Activated CD4-positive, alpha-beta T cell treated with anti-CD3 and anti-CD28 coated beads for 36 hours (primary cell): ENCODE data around the gene EAF1. TPM values are rescaled to one million over a fixed set of nuclear protein-coding genes. Genes with fewer than 3 reads are reported as not detected.
A peak's percentile ranks its signal among the peaks of the same experiment; 100 is the strongest.

Experiments
- ATAC-seq: fragments of 200-7000 bp; cut with Tn5 transposase; one replicate; pipeline ENCODE4 v1.10.0; 2021; ENCODE audit warnings: mild to moderate bottlenecking, moderate library complexity
- CTCF ChIA-PET: fragments of 350-600 bp; sonication (Branson Sonifier 250); formaldehyde crosslinking; loops from one replicate; lab custom pipeline; 2021; ENCODE audit warnings: antibody characterized with exemption; lab: Charles Lee
- POLR2A ChIA-PET: fragments of 350-600 bp; sonication (Branson Sonifier 250); formaldehyde crosslinking; loops from one replicate; lab custom pipeline; 2021; ENCODE audit warnings: antibody characterized with exemption, inconsistent platforms; lab: Charles Lee
- DNase-seq: peaks from one replicate; pipeline ENCODE4 v3.0.0-alpha.2; 2020
- H3K27ac Mint-ChIP-seq: one replicate; pipeline ENCODE4 v1.8.0; 2021; ENCODE audit warnings: mixed read lengths
- H3K27me3 Mint-ChIP-seq: one replicate; pipeline ENCODE4 v1.8.0; 2021; ENCODE audit warnings: mixed read lengths
- H3K36me3 Mint-ChIP-seq: one replicate; pipeline ENCODE4 v1.8.0; 2021; ENCODE audit warnings: low read depth, mixed read lengths
- H3K4me1 Mint-ChIP-seq: one replicate; pipeline ENCODE4 v1.8.0; 2021; ENCODE audit warnings: mixed read lengths
- H3K4me3 Mint-ChIP-seq: one replicate; pipeline ENCODE4 v1.8.0; 2021; ENCODE audit warnings: mild to moderate bottlenecking, moderate library complexity, mixed read lengths
- H3K9me3 Mint-ChIP-seq: one replicate; pipeline ENCODE4 v1.8.0; 2021; ENCODE audit warnings: low read depth, mixed read lengths
- intact Hi-C, 2 experiments: fragments of 100-400 bp; cut with DNase I in 1 of 2; cut with micrococcal nuclease in 1 of 2; formaldehyde crosslinking; loops; one replicate each; pipeline versions ENCODE4 v1.14.2 to v1.15.1; 2022 to 2024; cut with DNase I, micrococcal nuclease
- total RNA-seq, 2 experiments: library from RNA; stranded (reverse); gene quantifications; one replicate each; pipeline ENCODE4 v1.2.3, GENCODE V29; 2021

EAF1 gene
- total RNA-seq, 2 experiments from 2014 or later: 21.2 to 25.6 TPM

GRCh38 chr3:15462451-15462850 is 35.1 kb downstream of the EAF1 start:
- intact Hi-C loops: no loop called here
- H3K9me3 Mint-ChIP-seq: no peaks in the 10 kb centered on the region
- ChIA-PET CTCF (no interaction called here), POLR2A (no interaction called here)
- ATAC-seq (peak; percentile 30), DNase-seq (peak; percentile 24)
- peaks cover 1% of the 10 kb centered on the region for H3K36me3 Mint-ChIP-seq
- H3K27ac Mint-ChIP-seq: no peak overlapping the region
- no peaks in the 10 kb centered on the region for H3K27me3 Mint-ChIP-seq
- H3K4me3 Mint-ChIP-seq: no peak overlapping the region
- H3K4me1 Mint-ChIP-seq: peaks cover 16% of the 10 kb centered on the region

- POLR2A ChIA-PET: no interaction called here
Measured at GRCh38 chr3:15465876-15466585, 38.6 kb downstream of the EAF1 start.

GRCh38 chr3:15467227-15468181 is 40.1 kb downstream of the EAF1 start:
- no peak overlapping the region for H3K27ac Mint-ChIP-seq
- no peak for DNase-seq
- ATAC-seq: no peak

More at GRCh38 chr3:15465876-15466585, 38.6 kb downstream of the EAF1 start:
- H3K36me3 Mint-ChIP-seq: peaks cover 1% of the 10 kb centered on the region
- H3K4me1 Mint-ChIP-seq: peaks cover 13% of the 10 kb centered on the region
- CTCF ChIA-PET: interaction anchor here (0.6 kb wide), 1 partner anchor 60 kb away, joined by 3 read pairs; no protein-coding TSS in a partner anchor
- ATAC-seq (no peak), DNase-seq (no peak)
- intact Hi-C loops: no loop called here
- H3K9me3 Mint-ChIP-seq: no peaks in the 10 kb centered on the region
- no peak overlapping the region for H3K27ac Mint-ChIP-seq
- no peak overlapping the region for H3K4me3 Mint-ChIP-seq
- H3K27me3 Mint-ChIP-seq: no peaks in the 10 kb centered on the region

GRCh38 chr3:15470261-15470660 is 42.9 kb downstream of the EAF1 start:
- CTCF ChIA-PET: interaction anchor here (1.3 kb wide), 1 partner anchor 268 kb away, joined by 3 read pairs; no protein-coding TSS in a partner anchor
- no peak overlapping the region for H3K27ac Mint-ChIP-seq
- intact Hi-C loops: no loop called here
- no peak overlapping the region for H3K4me3 Mint-ChIP-seq
- no peak for DNase-seq
- POLR2A ChIA-PET: interaction anchor here (0.6 kb wide), 1 partner anchor 283 kb away, joined by 4 read pairs; no protein-coding TSS in a partner anchor
- no peaks in the 10 kb centered on the region for H3K9me3 Mint-ChIP-seq
- no peaks in the 10 kb centered on the region for H3K27me3 Mint-ChIP-seq
- H3K4me1 Mint-ChIP-seq: no peaks in the 10 kb centered on the region
- H3K36me3 Mint-ChIP-seq: no peaks in the 10 kb centered on the region
- ATAC-seq: no peak

More at GRCh38 chr3:15467227-15468181, 40.1 kb downstream of the EAF1 start:
- Mint-ChIP-seq H3K4me3 (no peak overlapping the region), H3K9me3 (no peaks in the 10 kb centered on the region), H3K27me3 (no peaks in the 10 kb centered on the region), H3K4me1 (peaks cover 3% of the 10 kb centered on the region), H3K36me3 (peaks cover 1% of the 10 kb centered on the region)
- ChIA-PET POLR2A (no interaction called here), CTCF (interaction anchor here (0.6 to 0.7 kb wide), 3 partner anchors 31 to 130 kb away, joined by 3 read pairs; no protein-coding TSS in a partner anchor)
- intact Hi-C loops: no loop called here

- Mint-ChIP-seq H3K9me3 (no peaks in the 10 kb centered on the region), H3K4me1 (no peaks in the 10 kb centered on the region), H3K27me3 (no peaks in the 10 kb centered on the region), H3K4me3 (no peak overlapping the region), H3K27ac (no peak overlapping the region), H3K36me3 (no peaks in the 10 kb centered on the region)
- ChIA-PET CTCF (interaction anchor here (1.1 to 1.3 kb wide), 2 partner anchors 70 to 268 kb away, joined by 3 read pairs; no protein-coding TSS in a partner anchor), POLR2A (no interaction called here)
- DNase-seq (no peak), ATAC-seq (no peak)
- intact Hi-C loops: no loop called here
Measured at GRCh38 chr3:15470849-15471248, 43.5 kb downstream of the EAF1 start.

- H3K36me3 Mint-ChIP-seq: no peaks in the 10 kb centered on the region
- ATAC-seq (no peak), DNase-seq (no peak)
- H3K4me1 Mint-ChIP-seq: no peaks in the 10 kb centered on the region
- H3K4me3 Mint-ChIP-seq: no peak overlapping the region
- intact Hi-C loops: no loop called here
- CTCF ChIA-PET: interaction anchor here (1.1 kb wide), 1 partner anchor 69 kb away, joined by 3 read pairs; no protein-coding TSS in a partner anchor
- no peaks in the 10 kb centered on the region for H3K27me3 Mint-ChIP-seq
- H3K27ac Mint-ChIP-seq: no peak overlapping the region
- POLR2A ChIA-PET: no interaction called here
- no peaks in the 10 kb centered on the region for H3K9me3 Mint-ChIP-seq
Measured at GRCh38 chr3:15471861-15472260, 44.5 kb downstream of the EAF1 start.

GRCh38 chr3:15475161-15475560 is 47.8 kb downstream of the EAF1 start:
- ATAC-seq: no peak
- Mint-ChIP-seq H3K36me3 (no peaks in the 10 kb centered on the region), H3K4me1 (no peaks in the 10 kb centered on the region), H3K4me3 (no peak overlapping the region), H3K27ac (no peak overlapping the region), H3K9me3 (no peaks in the 10 kb centered on the region), H3K27me3 (no peaks in the 10 kb centered on the region)
- ChIA-PET CTCF (no interaction called here), POLR2A (no interaction called here)
- no peak for DNase-seq
- intact Hi-C loops: no loop called here

GRCh38 chr3:15476378-15476777 is 49.0 kb downstream of the EAF1 start:
- Mint-ChIP-seq H3K36me3 (no peaks in the 10 kb centered on the region), H3K4me1 (no peaks in the 10 kb centered on the region), H3K4me3 (no peak overlapping the region), H3K27ac (no peak overlapping the region), H3K9me3 (no peaks in the 10 kb centered on the region), H3K27me3 (no peaks in the 10 kb centered on the region)
- POLR2A ChIA-PET: no interaction called here
- CTCF ChIA-PET: no interaction called here
- DNase-seq (no peak), ATAC-seq (no peak)
- intact Hi-C loops: no loop called here

GRCh38 chr3:15477951-15478639 is 50.7 kb downstream of the EAF1 start:
- no peaks in the 10 kb centered on the region for H3K4me1 Mint-ChIP-seq
- H3K4me3 Mint-ChIP-seq: no peak overlapping the region
- POLR2A ChIA-PET: no interaction called here
- DNase-seq (no peak), ATAC-seq (no peak)
- H3K27me3 Mint-ChIP-seq: no peaks in the 10 kb centered on the region
- intact Hi-C loops: no loop called here
- H3K27ac Mint-ChIP-seq: no peak overlapping the region
- no peaks in the 10 kb centered on the region for H3K9me3 Mint-ChIP-seq
- CTCF ChIA-PET: no interaction called here
- no peaks in the 10 kb centered on the region for H3K36me3 Mint-ChIP-seq

- Mint-ChIP-seq H3K4me1 (no peaks in the 10 kb centered on the region), H3K4me3 (no peak overlapping the region), H3K27ac (no peak overlapping the region), H3K27me3 (no peaks in the 10 kb centered on the region), H3K9me3 (no peaks in the 10 kb centered on the region), H3K36me3 (no peaks in the 10 kb centered on the region)
- POLR2A ChIA-PET: no interaction called here
- intact Hi-C loops: no loop called here
- CTCF ChIA-PET: no interaction called here
- ATAC-seq (no peak), DNase-seq (no peak)
Measured at GRCh38 chr3:15478640-15478979, 51.2 kb downstream of the EAF1 start.
